Stimulated activated CD4-positive, alpha-beta T cell treated with anti-CD3 and anti-CD28 coated beads, Interleukin-2, amount 100 ng/mL, for 24 hours (primary cell): Measurements from ENCODE around the gene ATP1A4.
"Not testable (repeated sequence)": the region's sequence is repeated elsewhere in the genome, so short reads cannot be mapped to it uniquely, and the experiment has no call there.

ENCODE experiments used
- DNase-seq, 2 donors: peaks; one replicate each; pipeline ENCODE4 v3.0.0-alpha.2; 2020

Gene ATP1A4

DNA sequence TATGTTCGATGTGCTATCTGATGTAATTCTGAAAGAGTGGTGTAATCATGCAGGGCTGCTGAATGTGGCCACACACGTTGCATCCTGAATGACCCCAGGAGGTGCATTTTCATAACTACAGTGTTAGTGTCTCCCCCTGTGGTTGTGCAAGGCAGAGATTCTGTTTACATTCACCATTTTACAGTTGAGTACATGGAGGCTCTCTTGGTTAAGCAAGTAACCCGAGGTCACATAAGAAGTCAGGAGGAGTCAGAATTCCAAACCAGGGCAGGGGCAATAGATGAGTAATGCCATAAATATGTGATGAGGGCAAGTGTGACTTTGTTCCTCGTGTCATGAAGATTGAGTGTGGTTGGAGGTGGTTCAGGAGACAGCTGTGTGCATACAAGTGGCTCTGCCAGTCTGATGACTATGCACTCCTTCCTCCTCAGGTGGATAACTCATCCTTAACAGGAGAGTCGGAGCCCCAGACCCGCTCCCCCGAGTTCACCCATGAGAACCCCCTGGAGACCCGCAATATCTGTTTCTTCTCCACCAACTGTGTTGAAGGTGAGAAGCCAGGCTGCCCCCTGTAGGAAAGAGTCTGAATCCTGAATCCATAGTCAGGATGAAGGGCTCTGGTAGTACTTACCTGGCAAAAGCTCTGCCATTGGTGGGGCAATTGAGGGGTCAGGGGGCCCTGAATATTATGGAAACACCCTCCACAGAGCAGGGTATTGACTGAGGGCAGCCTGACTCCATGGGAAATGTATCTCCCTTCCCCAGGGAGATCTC is 26.5 kb upstream of the ATP1A4 start:
- DNase-seq, result no peak

DNA sequence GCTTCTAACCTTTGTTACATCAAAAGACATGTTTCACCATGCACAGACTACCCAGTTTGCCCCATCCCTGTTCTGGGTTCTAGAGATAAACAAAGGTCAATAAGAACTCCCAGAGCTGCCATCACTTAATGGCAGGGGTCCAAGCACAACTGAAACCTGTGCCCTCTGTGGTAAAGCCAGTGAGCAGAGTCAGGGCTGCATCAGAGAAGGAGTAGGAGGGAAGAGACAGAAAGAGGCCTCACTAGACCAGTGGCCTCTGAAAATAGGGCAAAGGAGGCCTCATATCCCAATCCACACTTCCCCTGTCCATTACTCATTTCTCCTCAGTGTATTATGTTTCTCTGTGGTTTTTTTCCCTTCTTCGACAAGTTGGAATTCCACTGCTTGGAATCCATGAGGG is 25.7 kb upstream of the ATP1A4 start:
- no peak for DNase-seq

DNA sequence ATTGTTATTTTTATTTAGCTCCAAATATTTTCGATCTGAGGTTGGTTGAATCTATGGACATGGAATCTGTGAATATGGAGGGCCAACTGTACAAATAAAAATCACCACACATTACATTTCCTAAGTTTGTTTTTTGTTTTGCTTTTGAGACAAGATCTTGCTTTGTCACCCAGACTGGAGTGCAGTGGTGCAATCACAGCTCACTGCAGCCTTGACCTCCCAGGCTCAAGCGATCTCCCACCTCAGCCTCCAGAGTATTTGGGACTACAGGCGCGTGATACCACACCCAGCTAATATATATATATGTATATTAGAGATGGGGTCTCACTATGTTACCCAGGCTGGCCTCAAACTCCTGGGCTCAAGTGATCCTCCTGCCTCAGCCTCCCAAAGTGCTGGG is 25.1 kb upstream of the ATP1A4 start:
- not testable (repeated sequence) for DNase-seq

DNA sequence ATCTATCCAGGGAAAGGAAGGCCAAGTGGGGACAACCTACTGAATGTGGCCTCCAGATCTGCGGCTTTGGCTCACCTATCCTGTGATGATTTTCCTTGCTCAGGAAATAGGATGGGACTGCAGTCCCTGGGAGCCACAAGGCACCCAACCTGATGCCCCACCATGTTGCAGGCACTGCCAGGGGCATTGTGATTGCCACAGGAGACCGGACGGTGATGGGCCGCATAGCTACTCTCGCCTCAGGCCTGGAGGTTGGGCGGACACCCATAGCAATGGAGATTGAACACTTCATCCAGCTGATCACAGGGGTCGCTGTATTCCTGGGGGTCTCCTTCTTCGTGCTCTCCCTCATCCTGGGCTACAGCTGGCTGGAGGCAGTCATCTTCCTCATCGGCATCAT is 24.0 kb upstream of the ATP1A4 start:
- no peak for DNase-seq

DNA sequence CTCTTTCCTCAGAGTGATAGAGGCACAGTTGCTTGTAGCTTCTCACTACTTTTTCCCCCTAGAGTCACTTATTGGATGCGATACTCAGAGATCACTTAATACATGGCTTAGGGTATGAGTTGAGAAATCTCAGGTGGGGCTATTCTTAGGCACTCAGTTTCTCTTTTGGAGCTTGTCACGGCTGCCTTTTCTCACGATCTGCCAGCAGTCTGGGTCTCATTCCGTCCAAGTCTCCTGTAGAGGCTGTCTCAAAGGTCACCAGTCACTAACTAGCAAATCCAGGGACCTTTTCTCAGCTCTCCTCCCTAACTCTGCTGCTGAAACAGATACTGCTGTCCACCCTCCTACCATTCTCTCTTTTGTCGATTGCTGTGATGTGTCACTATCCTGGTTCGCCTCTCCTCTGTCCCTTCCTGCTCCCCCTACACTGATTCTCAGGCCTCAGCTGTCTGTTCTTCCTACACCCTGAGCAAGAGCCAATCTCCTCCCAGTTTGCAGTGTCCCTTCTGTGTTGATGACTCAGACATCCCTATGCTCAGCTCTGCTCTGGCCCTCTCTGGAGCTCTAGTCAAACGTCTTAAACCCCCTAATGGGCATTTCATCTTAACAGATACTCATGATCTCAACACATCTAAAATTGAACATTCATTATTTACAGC is 23.4 kb upstream of the ATP1A4 start:
- DNase-seq, result no peak

DNA sequence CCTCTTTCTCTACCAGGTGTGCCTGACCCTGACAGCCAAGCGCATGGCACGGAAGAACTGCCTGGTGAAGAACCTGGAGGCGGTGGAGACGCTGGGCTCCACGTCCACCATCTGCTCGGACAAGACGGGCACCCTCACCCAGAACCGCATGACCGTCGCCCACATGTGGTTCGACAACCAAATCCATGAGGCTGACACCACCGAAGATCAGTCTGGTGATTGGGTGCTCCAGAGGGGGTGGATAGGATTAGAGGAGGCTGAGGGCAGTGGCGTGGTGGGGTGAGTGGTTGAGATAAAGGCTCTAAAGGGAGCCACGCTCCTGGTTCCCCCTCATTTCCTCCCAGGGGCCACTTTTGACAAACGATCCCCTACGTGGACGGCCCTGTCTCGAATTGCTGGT is 22.8 kb upstream of the ATP1A4 start:
- no peak for DNase-seq

DNA sequence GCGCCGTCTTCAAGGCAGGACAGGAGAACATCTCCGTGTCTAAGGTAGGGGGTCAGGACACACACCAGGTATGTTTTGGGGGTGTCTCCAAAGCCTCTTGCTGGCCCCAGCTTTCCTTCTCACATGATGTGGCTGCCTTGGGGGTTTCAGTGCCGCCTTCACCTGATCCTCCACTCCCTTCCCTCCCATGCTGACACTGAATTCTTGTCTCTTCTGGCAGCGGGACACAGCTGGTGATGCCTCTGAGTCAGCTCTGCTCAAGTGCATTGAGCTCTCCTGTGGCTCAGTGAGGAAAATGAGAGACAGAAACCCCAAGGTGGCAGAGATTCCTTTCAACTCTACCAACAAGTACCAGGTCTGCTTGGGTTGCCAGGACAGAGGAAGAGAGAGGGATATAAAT is 22.4 kb upstream of the ATP1A4 start:
- no peak for DNase-seq

DNA sequence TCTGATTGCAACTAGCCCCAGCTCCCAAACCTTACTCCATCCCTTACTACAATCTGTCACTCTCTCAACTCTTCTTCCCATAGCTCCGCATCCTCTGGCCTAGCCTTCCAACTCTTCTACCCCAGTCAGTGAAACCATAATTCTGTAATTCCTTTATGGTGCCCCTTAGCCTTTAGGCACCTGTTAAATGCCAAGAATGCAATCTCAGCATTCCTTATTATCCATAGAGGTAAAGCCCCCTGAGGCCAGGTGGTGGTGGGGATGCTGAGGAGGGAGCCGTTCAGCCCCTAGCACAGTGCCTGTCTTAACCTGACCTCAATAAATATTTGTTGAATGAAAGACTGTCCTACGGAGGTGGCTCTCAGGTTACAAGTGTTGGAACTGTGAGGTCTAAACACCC is 21.8 kb upstream of the ATP1A4 start:
- no peak for DNase-seq

DNA sequence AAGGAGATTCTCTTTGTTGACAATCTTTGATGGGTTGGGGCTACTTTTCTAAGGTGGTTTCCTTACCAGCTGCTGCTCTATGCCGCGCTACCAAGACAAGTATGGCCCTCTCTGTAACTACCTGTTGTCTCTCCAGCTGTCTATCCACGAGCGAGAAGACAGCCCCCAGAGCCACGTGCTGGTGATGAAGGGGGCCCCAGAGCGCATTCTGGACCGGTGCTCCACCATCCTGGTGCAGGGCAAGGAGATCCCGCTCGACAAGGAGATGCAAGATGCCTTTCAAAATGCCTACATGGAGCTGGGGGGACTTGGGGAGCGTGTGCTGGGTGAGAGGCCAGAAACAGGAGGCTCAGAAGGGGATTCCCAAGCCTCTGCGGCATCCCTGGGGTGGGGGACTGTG is 21.4 kb upstream of the ATP1A4 start:
- DNase-seq, result no peak

DNA sequence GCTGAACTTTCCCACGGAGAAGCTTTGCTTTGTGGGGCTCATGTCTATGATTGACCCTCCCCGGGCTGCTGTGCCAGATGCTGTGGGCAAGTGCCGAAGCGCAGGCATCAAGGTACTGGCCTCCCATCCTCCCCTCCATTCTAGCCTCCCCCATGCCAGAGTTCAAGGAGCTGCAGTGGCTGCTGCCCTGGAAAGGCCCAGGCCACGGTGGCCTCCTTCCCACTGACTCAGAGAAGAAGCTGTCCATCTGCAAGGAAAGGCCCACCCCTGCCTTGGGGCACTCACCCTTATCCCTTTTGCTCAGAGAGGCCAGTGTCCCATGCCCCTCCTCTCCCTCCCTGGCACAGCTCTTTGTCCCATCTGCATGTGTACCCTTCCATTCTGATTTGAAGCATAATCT is 20.9 kb upstream of the ATP1A4 start:
- DNase-seq, result no peak

DNA sequence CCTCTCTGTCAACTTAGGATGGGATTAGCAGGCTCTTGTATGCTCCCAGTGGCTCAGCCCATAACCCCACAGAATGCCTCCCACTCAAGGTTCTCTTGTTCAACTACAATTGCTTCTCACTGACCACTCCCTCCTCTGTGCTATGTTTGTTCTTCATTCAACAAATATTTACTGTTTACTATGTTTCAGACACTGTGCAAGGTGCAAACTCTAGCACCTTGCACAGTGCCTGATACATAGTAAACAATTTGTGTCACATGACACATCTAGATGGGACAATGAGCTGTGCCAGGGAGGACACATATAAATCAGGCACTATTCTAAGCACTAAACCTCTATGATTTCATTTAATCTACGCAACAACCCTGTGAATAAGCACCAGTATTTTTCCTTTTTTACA is 20.5 kb upstream of the ATP1A4 start:
- DNase-seq, result no peak

DNA sequence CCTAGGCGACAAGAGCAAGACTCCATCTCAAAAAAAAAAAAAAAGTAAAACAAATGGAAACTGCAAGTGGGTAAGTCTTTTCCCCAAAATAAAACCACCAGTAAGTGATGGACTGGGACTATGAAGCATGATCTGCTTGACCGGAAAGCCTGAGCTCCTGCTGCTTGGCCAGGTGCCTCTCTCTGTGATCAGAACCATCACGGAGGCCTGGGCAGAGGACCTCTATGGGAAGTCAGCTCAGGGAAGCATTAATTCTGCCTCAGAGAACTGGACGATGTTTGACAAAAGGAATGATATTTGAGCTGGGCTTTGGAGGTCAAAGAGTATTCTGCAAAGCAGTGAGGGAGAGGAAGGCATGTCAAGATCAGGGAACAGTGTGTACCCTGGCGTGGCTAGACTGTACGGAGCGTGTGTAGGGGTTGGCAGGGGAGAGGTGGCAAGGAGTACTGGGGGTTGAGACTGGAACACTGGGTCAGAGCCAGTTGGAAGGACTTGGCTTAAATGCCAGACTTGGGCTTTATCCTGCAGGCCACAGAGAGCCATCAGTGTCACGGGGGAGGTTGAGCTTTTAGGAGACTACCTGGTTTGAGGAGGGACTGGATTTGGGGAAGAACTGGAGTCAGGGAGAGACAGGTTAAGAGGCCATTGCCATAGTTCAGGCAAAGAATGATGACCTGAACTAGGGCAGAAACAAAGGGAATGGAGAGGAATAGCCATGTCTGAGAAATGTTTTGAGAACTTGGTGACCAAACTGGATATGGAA is 19.4 kb upstream of the ATP1A4 start:
- no peak for DNase-seq

DNA sequence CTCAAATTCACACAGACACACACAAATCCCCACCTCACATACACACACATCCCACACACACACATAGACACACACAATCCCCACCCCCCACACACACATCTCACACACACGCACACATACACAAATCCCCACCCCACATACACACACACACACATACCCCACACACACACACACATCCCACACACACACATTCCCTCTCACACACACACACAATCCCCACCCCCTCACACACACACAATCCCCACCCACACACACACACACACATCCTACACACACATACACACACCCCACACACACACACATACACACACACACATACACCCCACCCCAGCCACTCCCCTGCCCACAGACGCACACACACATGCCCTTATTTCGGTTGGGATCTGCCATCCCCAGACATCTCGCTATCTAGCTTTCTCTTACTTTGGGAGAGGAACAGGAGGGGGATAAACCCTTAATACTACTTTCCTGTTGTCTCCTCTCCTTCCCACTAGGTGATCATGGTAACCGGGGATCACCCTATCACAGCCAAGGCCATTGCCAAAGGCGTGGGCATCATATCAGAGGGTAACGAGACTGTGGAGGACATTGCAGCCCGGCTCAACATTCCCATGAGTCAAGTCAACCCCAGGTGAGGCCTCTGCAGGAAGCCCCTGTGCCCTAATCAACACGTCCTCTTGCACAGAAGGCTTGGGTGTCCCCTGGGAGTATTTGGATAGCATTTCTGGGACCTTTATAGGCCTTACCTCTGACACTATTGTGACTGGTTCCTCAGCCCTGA is 17.2 kb upstream of the ATP1A4 start:
- DNase-seq, result no peak

DNA sequence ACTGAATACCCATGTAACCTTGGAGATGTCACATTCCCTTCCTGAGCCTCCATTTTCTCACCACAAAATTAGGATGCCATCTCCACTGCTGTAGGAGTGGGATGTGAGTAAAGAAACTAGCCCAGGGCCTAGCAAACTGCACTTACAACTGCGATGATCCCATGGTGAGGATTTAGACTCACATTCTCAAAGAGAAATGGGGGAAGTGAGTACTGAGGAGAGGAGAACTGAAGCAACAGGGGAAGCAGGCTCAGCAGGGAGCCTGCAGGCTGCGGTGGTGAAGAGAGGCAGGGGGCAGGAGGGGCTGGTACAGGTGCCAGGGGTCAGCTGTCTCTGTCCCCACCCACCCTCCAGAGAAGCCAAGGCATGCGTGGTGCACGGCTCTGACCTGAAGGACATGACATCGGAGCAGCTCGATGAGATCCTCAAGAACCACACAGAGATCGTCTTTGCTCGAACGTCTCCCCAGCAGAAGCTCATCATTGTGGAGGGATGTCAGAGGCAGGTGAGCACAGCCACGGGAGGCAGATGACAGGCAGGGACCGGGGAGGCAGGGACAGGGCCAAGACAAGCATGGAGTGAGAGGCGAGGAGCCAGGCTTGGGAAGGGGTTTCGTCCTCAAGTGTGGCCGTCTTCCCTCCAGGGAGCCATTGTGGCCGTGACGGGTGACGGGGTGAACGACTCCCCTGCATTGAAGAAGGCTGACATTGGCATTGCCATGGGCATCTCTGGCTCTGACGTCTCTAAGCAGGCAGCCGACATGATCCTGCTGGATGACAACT is 16.4 kb upstream of the ATP1A4 start:
- DNase-seq, result no peak

DNA sequence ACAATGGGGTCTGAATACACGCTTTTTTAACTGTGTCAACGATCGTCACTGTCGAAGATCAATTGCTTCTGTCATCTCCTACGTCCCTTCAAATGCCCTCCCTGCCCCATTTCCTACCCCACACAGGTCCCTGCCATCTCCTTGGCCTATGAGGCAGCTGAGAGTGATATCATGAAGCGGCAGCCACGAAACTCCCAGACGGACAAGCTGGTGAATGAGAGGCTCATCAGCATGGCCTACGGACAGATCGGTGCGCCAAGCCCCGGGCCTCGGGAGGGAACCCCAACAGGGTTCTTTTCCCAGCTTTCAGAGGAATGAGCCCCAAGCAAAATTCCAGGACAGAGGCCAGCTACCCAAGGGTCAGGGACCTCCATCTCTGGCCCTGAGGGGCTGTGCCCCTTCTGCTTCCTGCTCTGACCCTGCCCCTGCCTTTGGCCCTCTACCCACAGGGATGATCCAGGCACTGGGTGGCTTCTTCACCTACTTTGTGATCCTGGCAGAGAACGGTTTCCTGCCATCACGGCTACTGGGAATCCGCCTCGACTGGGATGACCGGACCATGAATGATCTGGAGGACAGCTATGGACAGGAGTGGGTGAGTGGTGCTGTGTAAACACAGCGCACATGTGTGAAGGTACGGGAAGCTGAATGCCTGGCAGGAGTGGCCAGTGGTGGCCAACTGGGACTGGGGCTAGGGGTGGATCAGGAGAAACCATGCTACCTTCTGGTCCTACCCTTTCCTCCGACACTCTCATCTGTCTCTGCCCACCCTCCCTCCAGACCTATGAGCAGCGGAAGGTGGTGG is 15.1 kb upstream of the ATP1A4 start:
- DNase-seq, result no peak

DNA sequence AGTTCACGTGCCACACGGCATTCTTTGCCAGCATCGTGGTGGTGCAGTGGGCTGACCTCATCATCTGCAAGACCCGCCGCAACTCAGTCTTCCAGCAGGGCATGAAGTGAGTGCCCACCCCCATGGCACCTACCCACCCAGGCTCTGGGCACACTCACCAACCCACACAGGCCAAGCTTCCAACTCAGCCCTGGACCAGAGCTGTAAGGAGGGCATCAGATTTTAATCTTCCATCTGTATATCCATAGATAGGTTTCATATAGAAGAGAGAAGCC is 14.5 kb upstream of the ATP1A4 start:
- DNase-seq, result no peak

DNA sequence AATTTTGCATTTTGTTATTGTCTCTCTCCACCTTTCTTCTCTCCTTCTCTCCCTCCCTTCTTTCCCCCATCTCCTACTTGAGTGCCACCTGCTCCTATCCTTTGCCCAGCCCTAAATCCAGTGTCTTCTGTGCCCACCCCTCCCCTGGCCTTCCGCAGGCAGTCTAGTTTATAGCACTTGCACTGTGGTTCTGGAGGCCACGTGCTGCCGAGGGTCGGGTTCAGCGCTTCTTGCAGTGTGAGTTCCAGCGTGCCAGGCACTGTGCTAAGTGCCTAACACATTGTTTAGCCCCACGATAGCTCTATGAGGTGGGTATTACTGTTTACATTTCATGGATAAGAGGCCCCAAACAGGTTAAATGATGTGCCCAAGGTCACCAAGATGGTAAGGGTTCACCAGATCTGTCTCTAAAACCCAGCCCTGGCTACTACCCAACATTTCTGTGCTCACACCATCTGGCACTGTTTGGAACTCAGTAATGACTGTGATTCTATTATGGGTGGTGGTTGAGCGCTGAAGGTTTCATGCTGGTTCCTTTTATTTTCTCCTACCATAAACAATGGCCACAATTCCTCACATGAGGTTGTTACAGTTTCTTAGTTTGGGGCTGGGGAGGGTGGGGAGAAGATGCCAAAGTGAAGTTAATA is 14.1 kb upstream of the ATP1A4 start:
- DNase-seq, result no peak

DNA sequence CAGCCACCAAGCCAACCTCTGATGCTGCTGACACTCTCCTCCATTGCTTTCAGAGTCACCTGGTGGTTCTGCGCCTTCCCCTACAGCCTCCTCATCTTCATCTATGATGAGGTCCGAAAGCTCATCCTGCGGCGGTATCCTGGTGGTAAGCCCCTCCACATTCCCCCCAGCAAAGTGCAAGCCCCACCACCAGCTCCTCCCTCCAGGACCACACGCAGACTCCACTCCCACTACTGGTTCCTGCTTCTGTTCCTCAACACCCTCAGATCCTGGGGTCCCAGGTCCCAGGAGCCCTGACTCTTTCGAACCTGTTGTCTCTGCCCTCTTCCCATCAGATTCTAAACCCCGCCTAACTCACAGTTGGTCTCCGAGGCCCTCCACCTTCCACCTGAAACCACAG is 11.6 kb upstream of the ATP1A4 start:
- DNase-seq, result no peak

DNA sequence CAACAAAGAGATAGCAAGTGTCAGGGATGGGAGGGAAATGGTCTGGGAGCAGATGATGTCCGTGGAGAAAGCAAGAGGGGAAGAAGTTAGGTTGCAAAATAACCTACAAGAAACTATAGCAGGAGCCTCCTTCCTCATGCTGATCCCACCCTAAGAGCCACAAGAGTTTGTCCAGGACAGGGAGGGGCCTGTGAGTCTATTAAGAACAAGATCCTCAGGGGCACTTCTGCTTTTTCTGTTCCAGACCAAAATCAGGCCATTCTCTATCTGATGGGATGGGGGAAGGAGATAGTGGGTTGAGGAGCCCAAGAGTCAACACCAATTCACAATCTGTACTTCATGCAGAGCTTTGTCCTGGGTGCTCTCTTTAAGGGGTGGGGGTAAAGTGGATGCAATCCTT is 7.7 kb upstream of the ATP1A4 start:
- no peak for DNase-seq

DNA sequence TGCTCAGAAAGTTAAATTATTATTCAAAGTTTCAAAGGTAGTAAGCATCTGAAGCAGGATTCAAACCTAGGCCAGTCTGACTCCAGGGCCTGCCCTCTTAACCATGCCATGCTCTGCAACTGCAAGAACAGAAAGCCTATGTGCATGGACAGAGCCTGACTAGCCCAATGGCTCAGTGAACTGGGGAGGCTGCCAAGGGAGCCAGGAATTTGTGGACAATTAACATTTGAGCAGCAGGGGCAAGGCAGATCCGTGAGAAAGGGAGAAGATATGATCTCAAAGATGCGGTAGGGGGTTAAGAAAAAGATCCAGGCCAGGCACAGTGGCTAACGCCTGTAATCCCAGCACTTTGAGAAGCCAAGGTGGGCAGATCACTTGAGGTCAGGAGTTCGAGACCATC is 6.5 kb upstream of the ATP1A4 start:
- DNase-seq, result no peak

DNA sequence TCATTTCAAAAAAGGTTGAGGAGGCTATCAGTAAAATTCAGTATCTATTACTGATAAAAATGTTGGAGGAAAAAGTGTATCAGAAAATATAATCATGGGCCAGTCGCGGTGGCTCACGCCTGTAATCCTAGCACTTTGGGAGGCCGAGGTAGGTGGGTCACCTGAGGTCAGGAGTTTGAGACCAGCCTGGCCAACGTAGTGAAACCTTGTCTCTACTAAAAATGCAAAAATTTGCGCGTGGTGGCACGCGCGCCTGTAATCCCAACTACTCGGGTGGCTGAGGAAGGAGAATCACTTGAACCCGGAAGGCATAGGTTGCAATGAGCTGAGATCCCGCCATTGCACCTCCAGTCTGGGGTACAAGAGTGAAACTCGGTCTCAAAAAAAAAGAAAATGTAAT is 5.3 kb upstream of the ATP1A4 start:
- DNase-seq, result no peak
